ENCODE measurements around the gene DTX3. TPM values are rescaled to one million over a fixed set of nuclear protein-coding genes. Genes with fewer than 3 reads are reported as not detected.

The DTX3 gene
- total and polyA plus RNA-seq, 2 of the 13 experiments (the other 11 are each of a cell fraction or from before 2014, with no cell fraction given): 9.0 to 27.2 TPM

- 0 out of 2 replicates have a peak, but pooled peaks have one; percentile 41 for TF ChIP-seq SP4 (CRISPR knock-in tag; IDR thresholded peaks at IDR 0.05)
- TF ChIP-seq, protein P1, sequence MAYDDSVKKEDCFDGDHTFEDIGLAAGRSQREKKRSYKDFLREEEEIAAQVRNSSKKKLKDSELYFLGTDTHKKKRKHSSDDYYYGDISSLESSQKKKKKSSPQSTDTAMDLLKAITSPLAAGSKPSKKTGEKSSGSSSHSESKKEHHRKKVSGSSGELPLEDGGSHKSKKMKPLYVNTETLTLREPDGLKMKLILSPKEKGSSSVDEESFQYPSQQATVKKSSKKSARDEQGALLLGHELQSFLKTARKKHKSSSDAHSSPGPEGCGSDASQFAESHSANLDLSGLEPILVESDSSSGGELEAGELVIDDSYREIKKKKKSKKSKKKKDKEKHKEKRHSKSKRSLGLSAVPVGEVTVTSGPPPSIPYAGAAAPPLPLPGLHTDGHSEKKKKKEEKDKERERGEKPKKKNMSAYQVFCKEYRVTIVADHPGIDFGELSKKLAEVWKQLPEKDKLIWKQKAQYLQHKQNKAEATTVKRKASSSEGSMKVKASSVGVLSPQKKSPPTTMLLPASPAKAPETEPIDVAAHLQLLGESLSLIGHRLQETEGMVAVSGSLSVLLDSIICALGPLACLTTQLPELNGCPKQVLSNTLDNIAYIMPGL (CRISPR knock-in tag; IDR thresholded peaks at IDR 0.05; ENCODE audit: borderline replicate concordance in 1 of 2, low read depth in 1 of 2): peak; percentile 92 to 98
- TF ChIP-seq, protein P2, sequence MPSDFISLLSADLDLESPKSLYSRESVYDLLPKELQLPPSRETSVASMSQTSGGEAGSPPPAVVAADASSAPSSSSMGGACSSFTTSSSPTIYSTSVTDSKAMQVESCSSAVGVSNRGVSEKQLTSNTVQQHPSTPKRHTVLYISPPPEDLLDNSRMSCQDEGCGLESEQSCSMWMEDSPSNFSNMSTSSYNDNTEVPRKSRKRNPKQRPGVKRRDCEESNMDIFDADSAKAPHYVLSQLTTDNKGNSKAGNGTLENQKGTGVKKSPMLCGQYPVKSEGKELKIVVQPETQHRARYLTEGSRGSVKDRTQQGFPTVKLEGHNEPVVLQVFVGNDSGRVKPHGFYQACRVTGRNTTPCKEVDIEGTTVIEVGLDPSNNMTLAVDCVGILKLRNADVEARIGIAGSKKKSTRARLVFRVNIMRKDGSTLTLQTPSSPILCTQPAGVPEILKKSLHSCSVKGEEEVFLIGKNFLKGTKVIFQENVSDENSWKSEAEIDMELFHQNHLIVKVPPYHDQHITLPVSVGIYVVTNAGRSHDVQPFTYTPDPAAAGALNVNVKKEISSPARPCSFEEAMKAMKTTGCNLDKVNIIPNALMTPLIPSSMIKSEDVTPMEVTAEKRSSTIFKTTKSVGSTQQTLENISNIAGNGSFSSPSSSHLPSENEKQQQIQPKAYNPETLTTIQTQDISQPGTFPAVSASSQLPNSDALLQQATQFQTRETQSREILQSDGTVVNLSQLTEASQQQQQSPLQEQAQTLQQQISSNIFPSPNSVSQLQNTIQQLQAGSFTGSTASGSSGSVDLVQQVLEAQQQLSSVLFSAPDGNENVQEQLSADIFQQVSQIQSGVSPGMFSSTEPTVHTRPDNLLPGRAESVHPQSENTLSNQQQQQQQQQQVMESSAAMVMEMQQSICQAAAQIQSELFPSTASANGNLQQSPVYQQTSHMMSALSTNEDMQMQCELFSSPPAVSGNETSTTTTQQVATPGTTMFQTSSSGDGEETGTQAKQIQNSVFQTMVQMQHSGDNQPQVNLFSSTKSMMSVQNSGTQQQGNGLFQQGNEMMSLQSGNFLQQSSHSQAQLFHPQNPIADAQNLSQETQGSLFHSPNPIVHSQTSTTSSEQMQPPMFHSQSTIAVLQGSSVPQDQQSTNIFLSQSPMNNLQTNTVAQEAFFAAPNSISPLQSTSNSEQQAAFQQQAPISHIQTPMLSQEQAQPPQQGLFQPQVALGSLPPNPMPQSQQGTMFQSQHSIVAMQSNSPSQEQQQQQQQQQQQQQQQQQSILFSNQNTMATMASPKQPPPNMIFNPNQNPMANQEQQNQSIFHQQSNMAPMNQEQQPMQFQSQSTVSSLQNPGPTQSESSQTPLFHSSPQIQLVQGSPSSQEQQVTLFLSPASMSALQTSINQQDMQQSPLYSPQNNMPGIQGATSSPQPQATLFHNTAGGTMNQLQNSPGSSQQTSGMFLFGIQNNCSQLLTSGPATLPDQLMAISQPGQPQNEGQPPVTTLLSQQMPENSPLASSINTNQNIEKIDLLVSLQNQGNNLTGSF (CRISPR knock-in tag; IDR thresholded peaks at IDR 0.05): 0 out of 2 replicates have a peak, but pooled peaks have one; percentile 58
- TF ChIP-seq ARID4A (CRISPR knock-in tag; IDR thresholded peaks at IDR 0.05; ENCODE audit: borderline replicate concordance): peak; percentile 76; the same call in 1 of the 2 replicates
- 0 out of 2 replicates have a peak, but pooled peaks have one; percentile 61 for TF ChIP-seq ZBTB42 (CRISPR knock-in tag; IDR thresholded peaks at IDR 0.05)
- TF ChIP-seq ZSCAN9 (CRISPR knock-in tag; IDR thresholded peaks at IDR 0.05; ENCODE audit: borderline replicate concordance): peak; percentile 60; the same call in 1 of the 2 replicates
- peak; percentile 61 for TF ChIP-seq THAP11 (CRISPR knock-in tag; IDR thresholded peaks at IDR 0.05)
- TF ChIP-seq SPEN (CRISPR knock-in tag; IDR thresholded peaks at IDR 0.05; ENCODE audit: low read depth): peak; percentile 61; the same call in 1 of the 2 replicates
- no peak for TF ChIP-seq MTA3 (CRISPR knock-in tag; IDR thresholded peaks at IDR 0.05)
- TF ChIP-seq ZNF577 (CRISPR knock-in tag; IDR thresholded peaks at IDR 0.05; ENCODE audit: borderline replicate concordance, low read depth): no peak
- TF ChIP-seq ZNF256 (CRISPR knock-in tag; conservative IDR thresholded peaks at IDR 0.05): no peak
- no peak for TF ChIP-seq WIZ (CRISPR knock-in tag; IDR thresholded peaks at IDR 0.05)
- TF ChIP-seq ZFP90 (CRISPR knock-in tag; IDR thresholded peaks at IDR 0.05; ENCODE audit: borderline replicate concordance): peak; percentile 48; the same call in 1 of the 2 replicates
- 0 out of 2 replicates have a peak, but pooled peaks have one; percentile 39 for TF ChIP-seq ARNTL (CRISPR knock-in tag; IDR thresholded peaks at IDR 0.05)
- TF ChIP-seq SALL1 (CRISPR knock-in tag; IDR thresholded peaks at IDR 0.05): peak; percentile 72
- TF ChIP-seq ZKSCAN1 (IDR thresholded peaks at IDR 0.05; ENCODE audit: low read length): no peak
- peak; percentile 45; the same call in 1 of the 2 replicates for TF ChIP-seq CBX5 (CRISPR knock-in tag; IDR thresholded peaks at IDR 0.05; ENCODE audit: borderline replicate concordance)
Observed at GRCh38 chr12:57632958-57633840, 28.6 kb downstream of the DTX3 start, which contains the start of gene B4GALNT1 (continued).

All from HepG2 (cell line).